WTC11 (cell line): Measurements from ENCODE around the gene TMEM82. TPM values are rescaled to one million over a fixed set of nuclear protein-coding genes. Genes with fewer than 3 reads are reported as not detected.

ENCODE experiments used
- ATAC-seq: fragments of 200-7000 bp; cut with Tn5 transposase; 2 replicates; pipeline ENCODE4 v1.10.0; 2021; ENCODE audit warnings: mild to moderate bottlenecking, moderate library complexity
- CTCF ChIA-PET: fragments of 300-600 bp; sonication (Branson Sonifier 250); formaldehyde crosslinking; loops from one replicate; lab custom pipeline; 2021; ENCODE audit warnings: antibody characterized with exemption; lab: Charles Lee
- POLR2A ChIA-PET: fragments of 350-600 bp; sonication (Branson Sonifier 250); formaldehyde crosslinking; loops from one replicate; lab custom pipeline; 2021; ENCODE audit warnings: antibody characterized with exemption; lab: Charles Lee
- DNase-seq: peaks from one replicate; pipeline ENCODE4 v3.0.0; 2021; ENCODE audit warnings: low spot score
- H3K27ac Mint-ChIP-seq: 2 replicates; pipeline ENCODE4 v1.8.0; 2021; ENCODE audit warnings: mixed read lengths
- H3K27me3 Mint-ChIP-seq: 2 replicates; pipeline ENCODE4 v1.8.0; 2021; ENCODE audit warnings: low read depth, mild to moderate bottlenecking, moderate library complexity, mixed read lengths
- H3K36me3 Mint-ChIP-seq: 2 replicates; pipeline ENCODE4 v1.8.0; 2021; ENCODE audit warnings: mixed read lengths
- H3K4me1 Mint-ChIP-seq: 2 replicates; pipeline ENCODE4 v1.8.0; 2022; ENCODE audit warnings: mixed read lengths
- H3K4me3 Mint-ChIP-seq: 2 replicates; pipeline ENCODE4 v1.8.0; 2021; ENCODE audit warnings: mild to moderate bottlenecking, moderate library complexity, mixed read lengths
- H3K9me3 Mint-ChIP-seq: 2 replicates; pipeline ENCODE4 v1.8.0; 2021; ENCODE audit warnings: mixed read lengths
- AFF4 ChIP-seq: sonication (generic); formaldehyde crosslinking; IDR thresholded peaks from 2 replicates; pipeline ENCODE4 v1.8.1; 2023; ENCODE audit warnings: mild to moderate bottlenecking, missing genetic modification reagents, borderline replicate concordance
- FOXP4 ChIP-seq: sonication (generic); formaldehyde crosslinking; IDR thresholded peaks from 2 replicates; pipeline ENCODE4 v1.8.0; 2022; ENCODE audit warnings: mild to moderate bottlenecking, missing genetic modification reagents
- HMGA2 ChIP-seq: fragments of 250-450 bp; sonication (Bioruptor Pico); IDR thresholded peaks from 2 replicates; pipeline ENCODE4 v1.4.0; 2021; ENCODE audit warnings: mild to moderate bottlenecking, moderate library complexity
- IRF2 ChIP-seq: sonication (generic); formaldehyde crosslinking; IDR thresholded peaks from 2 replicates; pipeline ENCODE4 v1.8.0; 2022; ENCODE audit warnings: low read depth, missing genetic modification reagents, borderline replicate concordance
- MXD4 ChIP-seq: fragments of 250-450 bp; sonication (Bioruptor Pico); IDR thresholded peaks from 2 replicates; pipeline ENCODE4 v1.8.0; 2021; ENCODE audit warnings: mild to moderate bottlenecking, moderate library complexity, borderline replicate concordance
- NR3C1 ChIP-seq: sonication (generic); formaldehyde crosslinking; conservative IDR thresholded peaks from 2 replicates; pipeline ENCODE4 v1.8.1; 2023; ENCODE audit warnings: low read depth, mild to moderate bottlenecking, missing genetic modification reagents
- TP53 ChIP-seq: sonication (generic); formaldehyde crosslinking; IDR thresholded peaks from 2 replicates; pipeline ENCODE4 v1.8.1; 2023; ENCODE audit warnings: mild to moderate bottlenecking, missing genetic modification reagents
- ZNF263 ChIP-seq: sonication (generic); formaldehyde crosslinking; IDR thresholded peaks from 2 replicates; pipeline ENCODE4 v1.8.1; 2022; ENCODE audit warnings: low read depth, mild to moderate bottlenecking, moderate library complexity, missing genetic modification reagents
- ZSCAN18 ChIP-seq: fragments of 250-450 bp; sonication (Bioruptor Pico); IDR thresholded peaks from 2 replicates; pipeline ENCODE4 v2.1.2; 2022; ENCODE audit warnings: mild to moderate bottlenecking, moderate library complexity
- total RNA-seq: library from RNA; stranded (reverse); gene quantifications from 3 replicates; pipeline ENCODE4 v1.2.3, GENCODE V29; 2021
- TF ChIP-seq, protein P1 (sequence below): sonication (generic); formaldehyde crosslinking; IDR thresholded peaks from 2 replicates; pipeline ENCODE4 v1.8.1; 2022; ENCODE audit warnings: mild to moderate bottlenecking, moderate library complexity, missing genetic modification reagents
- TF ChIP-seq, protein P2 (sequence below): fragments of 250-450 bp; sonication (Bioruptor Pico); IDR thresholded peaks from 2 replicates; pipeline ENCODE4 v1.9.0; 2021; ENCODE audit warnings: mild to moderate bottlenecking, borderline replicate concordance
- TF ChIP-seq, protein P3 (sequence below): sonication (generic); formaldehyde crosslinking; IDR thresholded peaks from 2 replicates; pipeline ENCODE4 v1.8.1; 2023; ENCODE audit warnings: mild to moderate bottlenecking, missing genetic modification reagents
- TF ChIP-seq, protein P4 (sequence below): sonication (generic); formaldehyde crosslinking; IDR thresholded peaks from 2 replicates; pipeline ENCODE4 v1.8.1; 2023; ENCODE audit warnings: mild to moderate bottlenecking, missing genetic modification reagents

The TMEM82 gene
- total RNA-seq, 1 experiment from 2014 or later, result 0.48 TPM

GRCh38 chr1:15730936-15731335 lies 11.4 kb upstream of the TMEM82 start:
- H3K27ac Mint-ChIP-seq, result no peak overlapping the region
- POLR2A ChIA-PET, result no interaction called here
- CTCF ChIA-PET, result interaction anchor here (2.7 kb wide), 1 partner anchor 10 kb away, joined by 15 read pairs; no protein-coding TSS in a partner anchor
- no peak for DNase-seq
- no peaks in the 10 kb centered on the region for H3K27me3 Mint-ChIP-seq
- TF ChIP-seq, protein P1, sequence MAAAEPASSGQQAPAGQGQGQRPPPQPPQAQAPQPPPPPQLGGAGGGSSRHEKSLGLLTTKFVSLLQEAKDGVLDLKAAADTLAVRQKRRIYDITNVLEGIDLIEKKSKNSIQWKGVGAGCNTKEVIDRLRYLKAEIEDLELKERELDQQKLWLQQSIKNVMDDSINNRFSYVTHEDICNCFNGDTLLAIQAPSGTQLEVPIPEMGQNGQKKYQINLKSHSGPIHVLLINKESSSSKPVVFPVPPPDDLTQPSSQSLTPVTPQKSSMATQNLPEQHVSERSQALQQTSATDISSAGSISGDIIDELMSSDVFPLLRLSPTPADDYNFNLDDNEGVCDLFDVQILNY (CRISPR knock-in tag), result no peak
- TF ChIP-seq, protein P2, sequence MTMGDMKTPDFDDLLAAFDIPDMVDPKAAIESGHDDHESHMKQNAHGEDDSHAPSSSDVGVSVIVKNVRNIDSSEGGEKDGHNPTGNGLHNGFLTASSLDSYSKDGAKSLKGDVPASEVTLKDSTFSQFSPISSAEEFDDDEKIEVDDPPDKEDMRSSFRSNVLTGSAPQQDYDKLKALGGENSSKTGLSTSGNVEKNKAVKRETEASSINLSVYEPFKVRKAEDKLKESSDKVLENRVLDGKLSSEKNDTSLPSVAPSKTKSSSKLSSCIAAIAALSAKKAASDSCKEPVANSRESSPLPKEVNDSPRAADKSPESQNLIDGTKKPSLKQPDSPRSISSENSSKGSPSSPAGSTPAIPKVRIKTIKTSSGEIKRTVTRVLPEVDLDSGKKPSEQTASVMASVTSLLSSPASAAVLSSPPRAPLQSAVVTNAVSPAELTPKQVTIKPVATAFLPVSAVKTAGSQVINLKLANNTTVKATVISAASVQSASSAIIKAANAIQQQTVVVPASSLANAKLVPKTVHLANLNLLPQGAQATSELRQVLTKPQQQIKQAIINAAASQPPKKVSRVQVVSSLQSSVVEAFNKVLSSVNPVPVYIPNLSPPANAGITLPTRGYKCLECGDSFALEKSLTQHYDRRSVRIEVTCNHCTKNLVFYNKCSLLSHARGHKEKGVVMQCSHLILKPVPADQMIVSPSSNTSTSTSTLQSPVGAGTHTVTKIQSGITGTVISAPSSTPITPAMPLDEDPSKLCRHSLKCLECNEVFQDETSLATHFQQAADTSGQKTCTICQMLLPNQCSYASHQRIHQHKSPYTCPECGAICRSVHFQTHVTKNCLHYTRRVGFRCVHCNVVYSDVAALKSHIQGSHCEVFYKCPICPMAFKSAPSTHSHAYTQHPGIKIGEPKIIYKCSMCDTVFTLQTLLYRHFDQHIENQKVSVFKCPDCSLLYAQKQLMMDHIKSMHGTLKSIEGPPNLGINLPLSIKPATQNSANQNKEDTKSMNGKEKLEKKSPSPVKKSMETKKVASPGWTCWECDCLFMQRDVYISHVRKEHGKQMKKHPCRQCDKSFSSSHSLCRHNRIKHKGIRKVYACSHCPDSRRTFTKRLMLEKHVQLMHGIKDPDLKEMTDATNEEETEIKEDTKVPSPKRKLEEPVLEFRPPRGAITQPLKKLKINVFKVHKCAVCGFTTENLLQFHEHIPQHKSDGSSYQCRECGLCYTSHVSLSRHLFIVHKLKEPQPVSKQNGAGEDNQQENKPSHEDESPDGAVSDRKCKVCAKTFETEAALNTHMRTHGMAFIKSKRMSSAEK (CRISPR knock-in tag), result no peak
- TF ChIP-seq, protein P3, sequence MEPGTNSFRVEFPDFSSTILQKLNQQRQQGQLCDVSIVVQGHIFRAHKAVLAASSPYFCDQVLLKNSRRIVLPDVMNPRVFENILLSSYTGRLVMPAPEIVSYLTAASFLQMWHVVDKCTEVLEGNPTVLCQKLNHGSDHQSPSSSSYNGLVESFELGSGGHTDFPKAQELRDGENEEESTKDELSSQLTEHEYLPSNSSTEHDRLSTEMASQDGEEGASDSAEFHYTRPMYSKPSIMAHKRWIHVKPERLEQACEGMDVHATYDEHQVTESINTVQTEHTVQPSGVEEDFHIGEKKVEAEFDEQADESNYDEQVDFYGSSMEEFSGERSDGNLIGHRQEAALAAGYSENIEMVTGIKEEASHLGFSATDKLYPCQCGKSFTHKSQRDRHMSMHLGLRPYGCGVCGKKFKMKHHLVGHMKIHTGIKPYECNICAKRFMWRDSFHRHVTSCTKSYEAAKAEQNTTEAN (CRISPR knock-in tag), result no peak
- TF ChIP-seq ZNF263 (CRISPR knock-in tag) (no peak), AFF4 (CRISPR knock-in tag) (no peak), ZSCAN18 (CRISPR knock-in tag) (no peak), FOXP4 (CRISPR knock-in tag) (no peak), TP53 (CRISPR knock-in tag) (no peak), IRF2 (CRISPR knock-in tag) (no peak), NR3C1 (no peak), HMGA2 (CRISPR knock-in tag) (no peak), MXD4 (CRISPR knock-in tag) (no peak)
- TF ChIP-seq, protein P4, sequence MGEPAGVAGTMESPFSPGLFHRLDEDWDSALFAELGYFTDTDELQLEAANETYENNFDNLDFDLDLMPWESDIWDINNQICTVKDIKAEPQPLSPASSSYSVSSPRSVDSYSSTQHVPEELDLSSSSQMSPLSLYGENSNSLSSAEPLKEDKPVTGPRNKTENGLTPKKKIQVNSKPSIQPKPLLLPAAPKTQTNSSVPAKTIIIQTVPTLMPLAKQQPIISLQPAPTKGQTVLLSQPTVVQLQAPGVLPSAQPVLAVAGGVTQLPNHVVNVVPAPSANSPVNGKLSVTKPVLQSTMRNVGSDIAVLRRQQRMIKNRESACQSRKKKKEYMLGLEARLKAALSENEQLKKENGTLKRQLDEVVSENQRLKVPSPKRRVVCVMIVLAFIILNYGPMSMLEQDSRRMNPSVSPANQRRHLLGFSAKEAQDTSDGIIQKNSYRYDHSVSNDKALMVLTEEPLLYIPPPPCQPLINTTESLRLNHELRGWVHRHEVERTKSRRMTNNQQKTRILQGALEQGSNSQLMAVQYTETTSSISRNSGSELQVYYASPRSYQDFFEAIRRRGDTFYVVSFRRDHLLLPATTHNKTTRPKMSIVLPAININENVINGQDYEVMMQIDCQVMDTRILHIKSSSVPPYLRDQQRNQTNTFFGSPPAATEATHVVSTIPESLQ, result no peak
- TF ChIP-seq, all 79 proteins: peak for 0
- H3K36me3 Mint-ChIP-seq, result peaks cover 22% of the 10 kb centered on the region; the same call in 1 of the 2 replicates
- no peaks in the 10 kb centered on the region for H3K4me1 Mint-ChIP-seq
- H3K9me3 Mint-ChIP-seq, result no peaks in the 10 kb centered on the region
- no peak for ATAC-seq
- no peak overlapping the region for H3K4me3 Mint-ChIP-seq
